ENCODE data around the gene DCLK2.

The DCLK2 gene

GRCh38 chr4:150078041-150078578 is at the start of gene DCLK2:
Gene DCLK2 (plus strand): TSS chr4:150078445. CDS start chr4:150079028, 583 bp downstream.
- Histone ChIP-seq H3K9me3 (ENCODE audit: control insufficient read depth in 5 of 5, low read length in 5 of 5) (no peaks in the 10 kb centered on the region), H3K27ac (ENCODE audit: low read depth, low read length) (peak within 1 kb of the TSS; percentile 67), H3K36me3 (ENCODE audit: control insufficient read depth in 5 of 5, insufficient read depth in 5 of 5, low read length in 5 of 5) (no peaks in the 10 kb centered on the region), H3K4me1 (ENCODE audit: control insufficient read depth in 5 of 5, insufficient read depth in 5 of 5, low read length in 5 of 5) (peaks cover 0 to 26% (median 19%) of the 10 kb centered on the region in 5 donors), H3K27me3 (ENCODE audit: control insufficient read depth in 5 of 5, insufficient read depth in 4 of 5, low read length in 5 of 5) (peaks cover 0 to 4% (median 0%) of the 10 kb centered on the region in 5 donors), H3K4me3 (ENCODE audit: low read depth in 1 of 5, low read length in 5 of 5) (peak within 1 kb of the TSS; percentile 63 to 79 (median 73)), H3K9ac (ENCODE audit: low read length in 5 of 5) (peak within 1 kb of the TSS; percentile 48 to 82 (median 60))

- Histone ChIP-seq H3K27ac (ENCODE audit: low read depth, low read length) (no peak overlapping the region), H3K27me3 (ENCODE audit: control insufficient read depth in 5 of 5, insufficient read depth in 4 of 5, low read length in 5 of 5) (no peaks in the 10 kb centered on the region), H3K9ac (ENCODE audit: low read length in 5 of 5) (no peak overlapping the region), H3K4me1 (ENCODE audit: control insufficient read depth in 5 of 5, insufficient read depth in 5 of 5, low read length in 5 of 5) (no peaks in the 10 kb centered on the region), H3K4me3 (ENCODE audit: low read depth in 1 of 5, low read length in 5 of 5) (no peak overlapping the region), H3K36me3 (ENCODE audit: control insufficient read depth in 5 of 5, insufficient read depth in 5 of 5, low read length in 5 of 5) (no peaks in the 10 kb centered on the region), H3K9me3 (ENCODE audit: control insufficient read depth in 5 of 5, low read length in 5 of 5) (peaks cover 0 to 3% (median 0%) of the 10 kb centered on the region in 5 donors)
Observed at GRCh38 chr4:150032541-150032940, 45.7 kb upstream of the DCLK2 start.

GRCh38 chr4:150033081-150033480 is 45.2 kb upstream of the DCLK2 start:
- Histone ChIP-seq H3K36me3 (ENCODE audit: control insufficient read depth in 5 of 5, insufficient read depth in 5 of 5, low read length in 5 of 5) (no peaks in the 10 kb centered on the region), H3K27me3 (ENCODE audit: control insufficient read depth in 5 of 5, insufficient read depth in 4 of 5, low read length in 5 of 5) (no peaks in the 10 kb centered on the region), H3K4me3 (ENCODE audit: low read depth in 1 of 5, low read length in 5 of 5) (no peak overlapping the region), H3K4me1 (ENCODE audit: control insufficient read depth in 5 of 5, insufficient read depth in 5 of 5, low read length in 5 of 5) (no peaks in the 10 kb centered on the region), H3K27ac (ENCODE audit: low read depth, low read length) (no peak overlapping the region), H3K9me3 (ENCODE audit: control insufficient read depth in 5 of 5, low read length in 5 of 5) (no peaks in the 10 kb centered on the region), H3K9ac (ENCODE audit: low read length in 5 of 5) (no peak overlapping the region)

GRCh38 chr4:150033901-150034300 is 44.3 kb upstream of the DCLK2 start:
- no peak overlapping the region for H3K27ac ChIP-seq (ENCODE audit: low read depth, low read length)
- no peak overlapping the region for H3K4me3 ChIP-seq (ENCODE audit: low read depth in 1 of 5, low read length in 5 of 5)
- H3K9me3 ChIP-seq (ENCODE audit: control insufficient read depth in 5 of 5, low read length in 5 of 5) = no peaks in the 10 kb centered on the region
- H3K27me3 ChIP-seq (ENCODE audit: control insufficient read depth in 5 of 5, insufficient read depth in 4 of 5, low read length in 5 of 5) = no peaks in the 10 kb centered on the region
- no peaks in the 10 kb centered on the region for H3K36me3 ChIP-seq (ENCODE audit: control insufficient read depth in 5 of 5, insufficient read depth in 5 of 5, low read length in 5 of 5)
- no peak overlapping the region for H3K9ac ChIP-seq (ENCODE audit: low read length in 5 of 5)
- no peaks in the 10 kb centered on the region for H3K4me1 ChIP-seq (ENCODE audit: control insufficient read depth in 5 of 5, insufficient read depth in 5 of 5, low read length in 5 of 5)

GRCh38 chr4:150037251-150037856 is 40.9 kb upstream of the DCLK2 start:
- no peaks in the 10 kb centered on the region for H3K9me3 ChIP-seq (ENCODE audit: control insufficient read depth in 5 of 5, low read length in 5 of 5)
- no peak overlapping the region for H3K27ac ChIP-seq (ENCODE audit: low read depth, low read length)
- no peaks in the 10 kb centered on the region for H3K27me3 ChIP-seq (ENCODE audit: control insufficient read depth in 5 of 5, insufficient read depth in 4 of 5, low read length in 5 of 5)
- H3K9ac ChIP-seq (ENCODE audit: low read length in 5 of 5) = no peak overlapping the region
- H3K4me3 ChIP-seq (ENCODE audit: low read depth in 1 of 5, low read length in 5 of 5) = no peak overlapping the region
- no peaks in the 10 kb centered on the region for H3K36me3 ChIP-seq (ENCODE audit: control insufficient read depth in 5 of 5, insufficient read depth in 5 of 5, low read length in 5 of 5)
- peaks cover 0 to 3% (median 0%) of the 10 kb centered on the region in 5 donors for H3K4me1 ChIP-seq (ENCODE audit: control insufficient read depth in 5 of 5, insufficient read depth in 5 of 5, low read length in 5 of 5)

GRCh38 chr4:150038335-150039076 is 39.7 kb upstream of the DCLK2 start:
- Histone ChIP-seq H3K4me1 (ENCODE audit: control insufficient read depth in 5 of 5, insufficient read depth in 5 of 5, low read length in 5 of 5) (peaks cover 0 to 3% (median 0%) of the 10 kb centered on the region in 5 donors), H3K36me3 (ENCODE audit: control insufficient read depth in 5 of 5, insufficient read depth in 5 of 5, low read length in 5 of 5) (no peaks in the 10 kb centered on the region), H3K9ac (ENCODE audit: low read length in 5 of 5) (no peak overlapping the region), H3K27ac (ENCODE audit: low read depth, low read length) (no peak overlapping the region), H3K4me3 (ENCODE audit: low read depth in 1 of 5, low read length in 5 of 5) (no peak overlapping the region), H3K27me3 (ENCODE audit: control insufficient read depth in 5 of 5, insufficient read depth in 4 of 5, low read length in 5 of 5) (no peaks in the 10 kb centered on the region), H3K9me3 (ENCODE audit: control insufficient read depth in 5 of 5, low read length in 5 of 5) (no peaks in the 10 kb centered on the region)

- Histone ChIP-seq H3K36me3 (ENCODE audit: control insufficient read depth in 5 of 5, insufficient read depth in 5 of 5, low read length in 5 of 5) (no peaks in the 10 kb centered on the region), H3K27ac (ENCODE audit: low read depth, low read length) (no peak overlapping the region), H3K9me3 (ENCODE audit: control insufficient read depth in 5 of 5, low read length in 5 of 5) (no peaks in the 10 kb centered on the region), H3K27me3 (ENCODE audit: control insufficient read depth in 5 of 5, insufficient read depth in 4 of 5, low read length in 5 of 5) (no peaks in the 10 kb centered on the region), H3K4me3 (ENCODE audit: low read depth in 1 of 5, low read length in 5 of 5) (no peak overlapping the region), H3K4me1 (ENCODE audit: control insufficient read depth in 5 of 5, insufficient read depth in 5 of 5, low read length in 5 of 5) (peaks cover 0 to 3% (median 0%) of the 10 kb centered on the region in 5 donors), H3K9ac (ENCODE audit: low read length in 5 of 5) (no peak overlapping the region)
Observed at GRCh38 chr4:150039274-150040127, 38.7 kb upstream of the DCLK2 start.

GRCh38 chr4:150044517-150044916 is 33.7 kb upstream of the DCLK2 start:
- Histone ChIP-seq H3K9ac (ENCODE audit: low read length in 5 of 5) (no peak overlapping the region), H3K9me3 (ENCODE audit: control insufficient read depth in 5 of 5, low read length in 5 of 5) (no peaks in the 10 kb centered on the region), H3K4me1 (ENCODE audit: control insufficient read depth in 5 of 5, insufficient read depth in 5 of 5, low read length in 5 of 5) (peaks cover 0 to 2% (median 0%) of the 10 kb centered on the region in 5 donors), H3K4me3 (ENCODE audit: low read depth in 1 of 5, low read length in 5 of 5) (no peak overlapping the region), H3K27ac (ENCODE audit: low read depth, low read length) (no peak overlapping the region), H3K36me3 (ENCODE audit: control insufficient read depth in 5 of 5, insufficient read depth in 5 of 5, low read length in 5 of 5) (no peaks in the 10 kb centered on the region), H3K27me3 (ENCODE audit: control insufficient read depth in 5 of 5, insufficient read depth in 4 of 5, low read length in 5 of 5) (no peaks in the 10 kb centered on the region)

GRCh38 chr4:150045410-150045809 is 32.8 kb upstream of the DCLK2 start:
- no peaks in the 10 kb centered on the region for H3K9me3 ChIP-seq (ENCODE audit: control insufficient read depth in 5 of 5, low read length in 5 of 5)

More at GRCh38 chr4:150045410-150045809, 32.8 kb upstream of the DCLK2 start:
- H3K4me3 ChIP-seq (ENCODE audit: low read depth in 1 of 5, low read length in 5 of 5) = no peak overlapping the region
- no peaks in the 10 kb centered on the region for H3K27me3 ChIP-seq (ENCODE audit: control insufficient read depth in 5 of 5, insufficient read depth in 4 of 5, low read length in 5 of 5)
- H3K36me3 ChIP-seq (ENCODE audit: control insufficient read depth in 5 of 5, insufficient read depth in 5 of 5, low read length in 5 of 5) = no peaks in the 10 kb centered on the region
- H3K9ac ChIP-seq (ENCODE audit: low read length in 5 of 5) = no peak overlapping the region
- H3K4me1 ChIP-seq (ENCODE audit: control insufficient read depth in 5 of 5, insufficient read depth in 5 of 5, low read length in 5 of 5) = no peaks in the 10 kb centered on the region
- H3K27ac ChIP-seq (ENCODE audit: low read depth, low read length) = no peak overlapping the region
